ENCODE results near the gene CNOT10.

- TF ChIP-seq CTCF (IDR thresholded peaks at IDR 0.05) = no peak
- no peak for TF ChIP-seq POLR2AphosphoS5 (IDR thresholded peaks at IDR 0.05)
These were observed 58.9 kb downstream of the CNOT10 start for GRCh38 chr3:32743934-32744333.

All from suprapubic skin (tissue), 3 donors.